GM12872 (cell line): ENCODE data around the gene SLC27A1.

Experiments used
- CTCF ChIP-seq: IDR thresholded peaks from 3 replicates; pipeline ENCODE4 v1.5.1; 2011; ENCODE audit warnings: low read depth, mild to moderate bottlenecking, low read length, moderate library complexity; ENCODE audit not compliant: insufficient read depth

Gene SLC27A1

GRCh38 chr19:17436094-17436873 is 34.0 kb upstream of the SLC27A1 start:
- no peak for TF ChIP-seq CTCF

GRCh38 chr19:17436874-17437267 is 33.5 kb upstream of the SLC27A1 start:
- TF ChIP-seq CTCF = no peak

DNA sequence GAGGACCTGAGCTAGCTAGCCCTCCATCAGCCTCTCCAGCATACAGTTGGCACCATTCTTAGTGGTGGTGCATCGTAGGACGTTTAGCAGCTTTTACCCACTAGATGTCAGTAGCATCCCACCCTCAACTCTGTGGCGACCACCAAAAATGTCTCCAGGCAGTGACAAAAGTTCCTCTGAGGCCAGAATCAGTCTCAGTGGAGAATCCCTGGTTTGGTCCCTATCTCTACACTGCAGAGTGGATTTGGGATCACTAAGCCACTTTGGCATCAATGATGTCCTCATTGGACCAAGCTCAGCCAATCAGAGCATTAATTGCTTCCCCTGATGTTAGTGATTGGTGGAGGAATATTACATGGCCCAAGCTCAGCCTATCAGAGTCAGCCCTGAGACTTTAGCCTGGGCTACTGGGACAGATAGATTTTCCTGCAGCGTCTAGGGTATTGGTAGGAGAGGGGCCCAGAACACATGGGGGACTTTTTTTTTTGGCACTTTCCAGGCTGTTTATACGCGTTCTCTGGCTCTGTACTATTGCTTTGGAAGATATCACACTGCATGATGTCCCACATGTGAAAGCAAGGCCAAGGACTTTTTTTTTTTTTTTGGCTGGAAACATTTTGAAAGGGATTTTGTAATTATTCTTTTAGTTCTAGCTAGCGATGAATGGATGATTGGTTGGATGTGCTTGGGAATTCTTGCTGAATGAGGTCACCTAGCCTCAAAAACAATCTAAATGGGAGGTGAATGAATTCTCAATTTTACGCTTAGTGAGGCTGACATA is 28.9 kb upstream of the SLC27A1 start:
- peak; percentile 66 for TF ChIP-seq CTCF

DNA sequence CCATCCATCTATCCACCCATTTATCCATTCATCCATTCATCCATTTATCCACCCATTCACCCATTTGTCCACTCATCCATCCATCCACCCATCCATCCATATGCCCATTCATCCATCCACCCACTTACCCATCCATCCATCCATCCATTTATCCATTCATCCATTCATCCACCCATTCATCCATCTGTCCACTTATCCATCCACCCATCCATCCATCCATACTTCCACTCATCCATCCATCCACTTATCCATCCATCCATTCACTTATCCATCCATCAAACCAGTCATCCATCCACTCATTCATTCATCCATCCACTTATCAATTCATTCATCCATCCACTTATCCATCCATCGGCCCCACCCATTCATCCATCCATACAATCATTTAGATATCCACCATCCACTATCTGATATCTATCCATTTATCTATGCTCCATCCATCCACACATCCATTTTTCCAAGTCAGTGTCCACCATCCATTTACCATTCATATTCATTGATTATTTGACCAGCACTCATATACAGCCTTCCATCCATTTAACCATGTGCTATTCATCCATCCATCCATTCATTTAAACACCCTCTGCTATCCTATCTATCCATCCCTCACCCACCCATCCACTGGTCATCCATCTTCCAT is 24.7 kb upstream of the SLC27A1 start:
- no peak for TF ChIP-seq CTCF

GRCh38 chr19:17447704-17448130 is 22.6 kb upstream of the SLC27A1 start:
- TF ChIP-seq CTCF = no peak

DNA sequence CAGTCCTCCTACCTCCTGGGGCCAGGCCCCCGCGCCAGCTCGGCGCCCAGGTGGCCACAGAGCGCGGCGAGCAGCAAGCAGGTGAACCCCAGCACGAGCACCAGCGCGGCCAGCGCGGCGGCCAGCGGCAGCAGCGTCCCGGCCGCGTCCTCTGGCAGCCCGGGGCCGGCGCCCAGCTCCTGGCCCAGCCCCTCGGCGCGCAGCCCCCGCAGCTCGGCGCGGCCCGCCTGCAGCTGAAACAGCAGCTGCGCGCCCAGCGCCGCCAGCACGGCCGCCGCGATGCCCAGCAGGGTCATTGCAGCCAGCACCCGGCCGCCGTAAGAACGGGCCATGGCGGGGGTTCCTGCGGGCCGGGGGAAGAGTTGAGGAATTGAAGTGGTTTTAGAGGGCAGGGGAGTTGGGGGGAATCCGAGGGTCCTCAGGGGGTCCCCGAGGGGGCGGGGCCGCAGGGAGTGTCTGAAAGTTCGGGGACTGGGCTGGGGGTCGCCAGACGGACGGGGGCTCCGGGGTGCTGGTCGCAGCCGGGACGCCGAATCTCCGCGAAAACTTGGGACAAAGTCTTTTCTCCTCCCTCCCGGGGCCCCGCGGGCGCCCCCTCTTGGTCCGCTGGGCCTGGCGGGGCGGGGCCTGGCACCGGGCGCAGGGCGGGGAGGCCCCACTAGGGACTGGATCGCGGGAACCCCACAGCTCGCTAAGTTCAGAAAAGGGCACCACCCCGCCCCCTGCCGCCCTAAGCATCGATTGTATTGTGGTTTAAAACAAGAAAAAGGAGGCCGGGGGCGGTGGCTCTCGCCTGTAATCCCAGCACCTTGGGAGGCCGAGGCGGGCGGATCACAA is 22.0 kb upstream of the SLC27A1 start, which contains the start of gene TMEM221:
Gene TMEM221 (minus strand): TSS at position 538 of the 837 bp plus-strand sequence. CDS start 206 bp downstream, at position 332.
- TF ChIP-seq CTCF = peak; percentile 53; the same call in 1 of the 3 replicates
